Measurements from ENCODE around the gene TAGLN3. TPM values are rescaled to one million over a fixed set of nuclear protein-coding genes. Genes with fewer than 3 reads are reported as not detected.

Gene TAGLN3
- total RNA-seq, 3 donors from 2014 or later (not counting 1 experiment from before 2014, with no cell fraction given): not detected

DNA sequence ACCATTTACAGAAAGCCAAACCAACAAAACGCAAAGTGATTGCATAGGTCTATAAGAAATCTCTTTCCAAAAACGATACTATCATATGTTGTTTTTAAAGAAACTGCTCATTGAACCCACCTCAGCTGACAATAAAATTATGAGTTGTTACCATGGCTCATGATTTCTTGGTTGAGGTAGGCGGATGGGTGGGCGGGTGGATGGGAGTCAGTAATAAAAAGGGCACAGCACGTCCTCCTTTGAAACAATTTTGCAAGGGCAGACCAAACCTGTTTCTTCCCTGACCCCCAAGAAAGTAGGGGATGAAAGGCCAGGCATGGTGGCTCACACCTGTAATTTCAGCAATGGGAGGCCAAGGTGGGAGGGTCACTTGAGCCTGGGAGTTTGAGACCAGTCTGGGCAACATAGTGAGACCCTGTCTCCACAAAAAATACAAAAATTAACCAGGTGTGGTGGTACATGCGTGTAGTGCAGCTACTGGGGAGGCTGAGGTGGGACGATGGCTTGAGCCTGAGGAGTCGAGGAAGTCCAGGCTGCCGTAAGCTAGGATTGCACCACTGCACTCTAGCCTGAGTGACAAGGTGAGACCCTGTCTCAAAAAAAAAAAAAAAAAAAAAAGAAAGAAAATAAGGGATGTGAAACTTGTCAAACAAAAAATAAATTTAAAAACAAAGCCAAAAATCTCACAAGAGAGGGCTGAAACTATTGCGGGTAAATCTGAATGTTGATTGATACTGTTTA lies 17.8 kb upstream of the TAGLN3 start:
- H3K27me3 Mint-ChIP-seq (ENCODE audit: low read depth in 2 of 2): no peaks in the 10 kb centered on the region
- no peak for ATAC-seq
- WGBS (ENCODE audit: insufficient coverage): 85% methylated on average over 8 of the region's 10 CpGs
- no peak for DNase-seq
- Histone ChIP-seq H3K36me3 (ENCODE audit: control insufficient read depth, insufficient read depth, low read length) (peaks cover 12% of the 10 kb centered on the region), H3K27ac (ENCODE audit: low read length) (no peak overlapping the region), H3K4me3 (ENCODE audit: low read length) (no peak overlapping the region), H3K4me1 (ENCODE audit: control insufficient read depth, insufficient read depth, low read length) (peaks cover 12% of the 10 kb centered on the region), H3K27me3 (ENCODE audit: control insufficient read depth, insufficient read depth, low read length) (no peaks in the 10 kb centered on the region), H3K9me3 (ENCODE audit: control insufficient read depth, insufficient read depth, low read length) (no peaks in the 10 kb centered on the region)
- no peak overlapping the region for H3K27ac Mint-ChIP-seq
- H3K9me3 Mint-ChIP-seq: no peaks in the 10 kb centered on the region
- peak overlapping the region; percentile 53 for H3K4me3 Mint-ChIP-seq
- peaks cover 34 to 45% of the 10 kb centered on the region in 2 donors for H3K4me1 Mint-ChIP-seq
- intact Hi-C loops (cut with micrococcal nuclease): no loop called here
- H3K36me3 Mint-ChIP-seq: no peaks in the 10 kb centered on the region
- TF ChIP-seq, protein P1, sequence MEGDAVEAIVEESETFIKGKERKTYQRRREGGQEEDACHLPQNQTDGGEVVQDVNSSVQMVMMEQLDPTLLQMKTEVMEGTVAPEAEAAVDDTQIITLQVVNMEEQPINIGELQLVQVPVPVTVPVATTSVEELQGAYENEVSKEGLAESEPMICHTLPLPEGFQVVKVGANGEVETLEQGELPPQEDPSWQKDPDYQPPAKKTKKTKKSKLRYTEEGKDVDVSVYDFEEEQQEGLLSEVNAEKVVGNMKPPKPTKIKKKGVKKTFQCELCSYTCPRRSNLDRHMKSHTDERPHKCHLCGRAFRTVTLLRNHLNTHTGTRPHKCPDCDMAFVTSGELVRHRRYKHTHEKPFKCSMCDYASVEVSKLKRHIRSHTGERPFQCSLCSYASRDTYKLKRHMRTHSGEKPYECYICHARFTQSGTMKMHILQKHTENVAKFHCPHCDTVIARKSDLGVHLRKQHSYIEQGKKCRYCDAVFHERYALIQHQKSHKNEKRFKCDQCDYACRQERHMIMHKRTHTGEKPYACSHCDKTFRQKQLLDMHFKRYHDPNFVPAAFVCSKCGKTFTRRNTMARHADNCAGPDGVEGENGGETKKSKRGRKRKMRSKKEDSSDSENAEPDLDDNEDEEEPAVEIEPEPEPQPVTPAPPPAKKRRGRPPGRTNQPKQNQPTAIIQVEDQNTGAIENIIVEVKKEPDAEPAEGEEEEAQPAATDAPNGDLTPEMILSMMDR (IDR thresholded peaks at IDR 0.05): no peak

- 92% methylated on average over 2 of the region's 3 CpGs for WGBS (ENCODE audit: insufficient coverage)
- ATAC-seq (no peak), DNase-seq (no peak)
- intact Hi-C loops (cut with micrococcal nuclease): no loop called here
- Mint-ChIP-seq H3K27me3 (ENCODE audit: low read depth in 2 of 2) (no peaks in the 10 kb centered on the region), H3K27ac (no peak overlapping the region), H3K36me3 (no peaks in the 10 kb centered on the region), H3K4me3 (no peak overlapping the region), H3K4me1 (peaks cover 36 to 45% of the 10 kb centered on the region in 2 donors), H3K9me3 (no peaks in the 10 kb centered on the region)
- Histone ChIP-seq H3K4me1 (ENCODE audit: control insufficient read depth, insufficient read depth, low read length) (peaks cover 12% of the 10 kb centered on the region), H3K27ac (ENCODE audit: low read length) (no peak overlapping the region), H3K27me3 (ENCODE audit: control insufficient read depth, insufficient read depth, low read length) (no peaks in the 10 kb centered on the region), H3K9me3 (ENCODE audit: control insufficient read depth, insufficient read depth, low read length) (no peaks in the 10 kb centered on the region), H3K36me3 (ENCODE audit: control insufficient read depth, insufficient read depth, low read length) (peaks cover 12% of the 10 kb centered on the region), H3K4me3 (ENCODE audit: low read length) (no peak overlapping the region)
- TF ChIP-seq, protein P1 (IDR thresholded peaks at IDR 0.05): no peak
These were observed 17.3 kb upstream of the TAGLN3 start for GRCh38 chr3:111981457-111981763.

GRCh38 chr3:111984636-111985298 lies 14.0 kb upstream of the TAGLN3 start:
- H3K4me3 Mint-ChIP-seq: no peak overlapping the region
- ATAC-seq (no peak), DNase-seq (no peak)
- peaks cover 26 to 44% of the 10 kb centered on the region in 2 donors for H3K4me1 Mint-ChIP-seq
- intact Hi-C loops (cut with micrococcal nuclease): no loop called here
- 58% methylated on average over 1 of the region's 2 CpGs for WGBS (ENCODE audit: insufficient coverage)
- Histone ChIP-seq H3K4me1 (ENCODE audit: control insufficient read depth, insufficient read depth, low read length) (peaks cover 6% of the 10 kb centered on the region), H3K36me3 (ENCODE audit: control insufficient read depth, insufficient read depth, low read length) (peaks cover 36% of the 10 kb centered on the region), H3K9me3 (ENCODE audit: control insufficient read depth, insufficient read depth, low read length) (no peaks in the 10 kb centered on the region), H3K4me3 (ENCODE audit: low read length) (no peak overlapping the region), H3K27ac (ENCODE audit: low read length) (no peak overlapping the region), H3K27me3 (ENCODE audit: control insufficient read depth, insufficient read depth, low read length) (no peaks in the 10 kb centered on the region)
- H3K27ac Mint-ChIP-seq: peak overlapping the region in 1 of 2 donors; percentile 50
- TF ChIP-seq, protein P1 (IDR thresholded peaks at IDR 0.05): no peak
- H3K27me3 Mint-ChIP-seq (ENCODE audit: low read depth in 2 of 2): no peaks in the 10 kb centered on the region
- H3K36me3 Mint-ChIP-seq: peaks cover 18% of the 10 kb centered on the region
- H3K9me3 Mint-ChIP-seq: no peaks in the 10 kb centered on the region
